GM12878 (cell line): ENCODE results near the gene FBRSL1. TPM values are rescaled to one million over a fixed set of nuclear protein-coding genes. Genes with fewer than 3 reads are reported as not detected.

ENCODE experiments used
- ATAC-seq: fragments of 200-7000 bp; cut with Tn5 transposase; 3 replicates; pipeline ENCODE4 v1.9.1; 2020; ENCODE audit warnings: mild to moderate bottlenecking, moderate library complexity
- BruUV-seq: library from RNA; stranded (reverse); fragments of 400-500 nt; replicated peaks from 2 replicates; lab custom pipeline; 2021; lab: Mats Ljungman, UMichigan
- CTCF ChIA-PET: fragments of 300-600 bp; sonication (Branson Sonifier 250); formaldehyde crosslinking; extraction: SDS; loops from one replicate; lab custom pipeline; 2021; ENCODE audit warnings: inconsistent platforms; lab: Yijun Ruan, JAX
- POLR2A ChIA-PET: fragments of 350-600 bp; formaldehyde crosslinking; extraction: SDS; loops from one replicate; lab custom pipeline; 2021; ENCODE audit warnings: inconsistent platforms; lab: Charles Lee
- RAD21 ChIA-PET: fragments of 300-600 bp; sonication (Branson Sonifier 250); formaldehyde crosslinking; loops from one replicate; lab custom pipeline; 2023; ENCODE audit warnings: antibody characterized with exemption; ENCODE audit not compliant: unreplicated experiment; lab: Charles Lee
- SMC1A ChIA-PET: fragments of 300-600 bp; sonication (Branson Sonifier 250); formaldehyde crosslinking; loops from one replicate; lab custom pipeline; 2023; ENCODE audit not compliant: unreplicated experiment, uncharacterized antibody; lab: Charles Lee
- DNase-seq: peaks from one replicate; pipeline ENCODE4 v3.0.0-alpha.2; 2011; ENCODE audit warnings: low read depth, low spot score
- FAIRE-seq: peaks from 3 replicates; lab custom pipeline; 2011; peaks lifted over from hg19 to GRCh38; lab: Jason Lieb, UNC
- H2AFZ ChIP-seq: 2 replicates; pipeline ENCODE4 v1.6.0; 2011; ENCODE audit warnings: low read depth, low read length, control low read depth; ENCODE audit not compliant: control insufficient read depth
- H3K27ac ChIP-seq: 2 replicates; pipeline ENCODE4 v1.5.1; 2011; ENCODE audit warnings: control low read depth; ENCODE audit not compliant: control insufficient read depth, insufficient read depth
- H3K27me3 ChIP-seq, 2 experiments: replicated peaks in 1 of 2; 2 replicates each; pipeline versions ENCODE4 v1.6.0 to v1.6.1; 2011; ENCODE audit warnings: low read length in 1 of 2; ENCODE audit not compliant: control insufficient read depth in 2 of 2, insufficient read depth in 2 of 2
- H3K36me3 ChIP-seq, 2 experiments: 2 replicates each; pipeline ENCODE4 v1.5.1; 2011; ENCODE audit warnings: low read length in 1 of 2; ENCODE audit not compliant: control insufficient read depth in 2 of 2, insufficient read depth in 2 of 2
- H3K4me1 ChIP-seq: 2 replicates; pipeline ENCODE4 v1.6.1; 2011; ENCODE audit warnings: mild to moderate bottlenecking, low read length, moderate library complexity, mixed read lengths; ENCODE audit not compliant: control insufficient read depth, insufficient read depth
- H3K4me2 ChIP-seq: 2 replicates; pipeline ENCODE4 v1.6.0; 2011; ENCODE audit warnings: control low read depth; ENCODE audit not compliant: control insufficient read depth, insufficient read depth
- H3K4me3 ChIP-seq: fragments of 200-600 bp; sonication (generic); 2 replicates; pipeline ENCODE4 v1.5.1; 2016
- H3K79me2 ChIP-seq: 2 replicates; pipeline ENCODE4 v1.6.0; 2011; ENCODE audit warnings: low read length; ENCODE audit not compliant: control insufficient read depth, insufficient read depth
- H3K9ac ChIP-seq: 2 replicates; pipeline ENCODE4 v1.8.0; 2011; ENCODE audit warnings: low read length, control low read depth, mixed read lengths; ENCODE audit not compliant: control insufficient read depth, insufficient read depth
- H3K9me3 ChIP-seq: replicated peaks from 3 replicates; pipeline ENCODE4 v1.5.1; 2011; ENCODE audit warnings: mild to moderate bottlenecking, low read length; ENCODE audit not compliant: control insufficient read depth, insufficient read depth
- H4K20me1 ChIP-seq: 2 replicates; pipeline ENCODE4 v1.6.0; 2011; ENCODE audit not compliant: control insufficient read depth, insufficient read depth
- BMI1 ChIP-seq: fragments of 450-650 bp; IDR thresholded peaks from 2 replicates; pipeline ENCODE4 v1.6.1; 2016; ENCODE audit warnings: mild to moderate bottlenecking, moderate library complexity, borderline replicate concordance
- HDAC2 ChIP-seq: fragments of 200-600 bp; sonication (generic); IDR thresholded peaks from 2 replicates; pipeline ENCODE4 v1.6.1; 2017
- NBN ChIP-seq: fragments of 450-650 bp; IDR thresholded peaks from 2 replicates; pipeline ENCODE4 v1.6.1; 2016
- PKNOX1 ChIP-seq: fragments of 450-650 bp; IDR thresholded peaks from 2 replicates; pipeline ENCODE4 v1.6.1; 2016; ENCODE audit warnings: mild to moderate bottlenecking
- POU2F2 ChIP-seq: IDR thresholded peaks from 3 replicates; pipeline ENCODE4 v1.6.1; 2011; ENCODE audit warnings: low read depth, mild to moderate bottlenecking, low read length, borderline replicate concordance
- RAD21 ChIP-seq: IDR thresholded peaks from 2 replicates; pipeline ENCODE4 v1.6.1; 2011; ENCODE audit warnings: mild to moderate bottlenecking, low read depth, low read length, moderate library complexity; ENCODE audit not compliant: insufficient read depth
- ZSCAN29 ChIP-seq: fragments of 450-650 bp; IDR thresholded peaks from 2 replicates; pipeline ENCODE4 v1.6.1; 2017; ENCODE audit warnings: mild to moderate bottlenecking, moderate library complexity
- WGBS: methylation state at CpG from one replicate; pipeline ENCODE4 v1.1.6; 2016; ENCODE audit warnings: low lambda C conversion rate; ENCODE audit not compliant: insufficient replicate concordance, insufficient coverage; ENCODE audit errors: missing lambda C conversion rate; 5-methylcytosine and 5-hydroxymethylcytosine counted together
- in situ Hi-C: fragments of 300-500 bp; cut with MboI; formaldehyde crosslinking; loops from 9 replicates; pipeline ENCODE4 v1.14.3; 2018; ENCODE audit warnings: mixed read lengths
- intact Hi-C: fragments of 100-400 bp; cut with micrococcal nuclease; formaldehyde crosslinking; loops from one replicate; pipeline ENCODE4 v1.14.2; 2022; ENCODE audit not compliant: unreplicated experiment
- polyA plus RNA-seq, 11 experiments: library from polyadenylated mRNA; depleted of rRNA in 4 of 11; unstranded in 6 of 11; stranded (reverse) in 5 of 11; fragments of >200 nt; fragmentation: Nextera tagmentation in 4 of 11; fragmentation: Illumina TruSeq in 1 of 11; extraction: Ambion mirVana in 4 of 11; extraction: Trizol in 1 of 11; gene quantifications; 1 replicate in 1 of 11; 2 replicates in 10 of 11; pipeline versions ENCODE4 v1.2.1 to v1.2.3, GENCODE V29; 2011 to 2016; ENCODE audit warnings: inconsistent platforms in 2 of 11, missing spikeins in 2 of 11, low read depth in 1 of 11
- total RNA-seq, 4 experiments: library from RNA; depleted of rRNA in 3 of 4; stranded (reverse); fragments of >200 nt in 3 of 4; fragmentation: Illumina TruSeq in 1 of 4; extraction: Trizol in 1 of 4; gene quantifications; 2 replicates each; pipeline versions ENCODE4 v1.2.1 to v1.2.3, GENCODE V29; 2013 to 2021

Gene FBRSL1
- total and polyA plus RNA-seq, 10 of the 15 experiments (the other 5 are each of a cell fraction or from before 2014, with no cell fraction given), result 0.19 to 55.1 (median 4.1) TPM

GRCh38 chr12:132477703-132478432 lies 12.1 kb upstream of the FBRSL1 start:
- intact Hi-C loops, result no loop called here
- CTCF ChIA-PET, result no interaction called here

More at GRCh38 chr12:132477703-132478432, 12.1 kb upstream of the FBRSL1 start:
- no peaks in the 10 kb centered on the region for H3K79me2 ChIP-seq
- 39% methylated on average over 15 of the region's 19 CpGs for WGBS
- no peak for TF ChIP-seq PKNOX1
- TF ChIP-seq RAD21, result no peak
- no peak for TF ChIP-seq BMI1
- TF ChIP-seq ZSCAN29, result no peak
- no peak for TF ChIP-seq POU2F2
- TF ChIP-seq HDAC2, result no peak
- TF ChIP-seq NBN, result no peak
- H3K9ac ChIP-seq, result no peak overlapping the region
- H3K36me3 ChIP-seq, result no peaks in the 10 kb centered on the region
- ChIA-PET RAD21 (interaction anchor here (0.7 kb wide), 1 partner anchor 59 kb away, joined by 3 read pairs; no protein-coding TSS in a partner anchor), POLR2A (no interaction called here), SMC1A (interaction anchor here (1.4 kb wide), 1 partner anchor 45 kb away, joined by 4 read pairs; no protein-coding TSS in a partner anchor)
- no peak overlapping the region for H2AFZ ChIP-seq
- BruUV-seq, result no TSS peak
- H3K27me3 ChIP-seq, result no peaks in the 10 kb centered on the region
- in situ Hi-C loops, result no loop called here
- no peaks in the 10 kb centered on the region for H4K20me1 ChIP-seq
- DNase-seq (no peak), ATAC-seq (no peak), FAIRE-seq (no peak)
- H3K4me3 ChIP-seq, result no peak overlapping the region
- H3K4me2 ChIP-seq, result no peak overlapping the region
- H3K9me3 ChIP-seq, result no peaks in the 10 kb centered on the region
- no peak overlapping the region for H3K27ac ChIP-seq
- peaks cover 8% of the 10 kb centered on the region for H3K4me1 ChIP-seq
